GM12878 (cell line): ENCODE results near the gene SNAI3. TPM values are rescaled to one million over a fixed set of nuclear protein-coding genes. Genes with fewer than 3 reads are reported as not detected.
A peak's percentile ranks its signal among the peaks of the same experiment; 100 is the strongest.

Experiments
- ATF7 ChIP-seq: fragments of 450-650 bp; IDR thresholded peaks from 2 replicates; pipeline ENCODE4 v1.6.1; 2016; ENCODE audit warnings: low read depth, mild to moderate bottlenecking
- BHLHE40 ChIP-seq, 2 experiments: fragments of 450-650 bp in 1 of 2; IDR thresholded peaks; 2 replicates each; pipeline ENCODE4 v1.6.1; 2011 to 2017; ENCODE audit warnings: low read depth in 2 of 2, borderline replicate concordance in 1 of 2, improper control_type of control experiment in 1 of 2, low read length in 1 of 2, mild to moderate bottlenecking in 1 of 2
- CHD2 ChIP-seq: IDR thresholded peaks from 2 replicates; pipeline ENCODE4 v1.6.1; 2011; ENCODE audit warnings: low read depth, low read length, improper control_type of control experiment, borderline replicate concordance
- EED ChIP-seq: sonication (generic); IDR thresholded peaks from 2 replicates; pipeline ENCODE4 v1.6.1; 2016; ENCODE audit warnings: antibody characterized with exemption, low read depth
- GABPA ChIP-seq: IDR thresholded peaks from 2 replicates; pipeline ENCODE4 v1.6.1; 2014; ENCODE audit warnings: antibody characterized with exemption, low read depth, mild to moderate bottlenecking, inconsistent platforms
- GATAD2B ChIP-seq: fragments of 450-650 bp; conservative IDR thresholded peaks from 2 replicates; pipeline ENCODE4 v1.6.1; 2017; ENCODE audit warnings: low read depth, mild to moderate bottlenecking, moderate library complexity
- HDAC6 ChIP-seq: fragments of 200-600 bp; sonication (generic); IDR thresholded peaks from one replicate; pipeline ENCODE4 v1.8.0; 2017; ENCODE audit warnings: antibody characterized with exemption; ENCODE audit not compliant: unreplicated experiment
- IKZF2 ChIP-seq, 2 experiments: fragments of 450-650 bp; IDR thresholded peaks; 2 replicates each; pipeline ENCODE4 v1.6.1; 2017; ENCODE audit warnings: mild to moderate bottlenecking in 2 of 2, moderate library complexity in 2 of 2
- LARP7 ChIP-seq: fragments of 450-650 bp; IDR thresholded peaks from 2 replicates; pipeline ENCODE4 v1.6.1; 2017; ENCODE audit warnings: mild to moderate bottlenecking
- PAX5 ChIP-seq: IDR thresholded peaks from 2 replicates; pipeline ENCODE4 v1.6.1; 2011; ENCODE audit warnings: low read depth, low read length, borderline replicate concordance
- PAX8 ChIP-seq: fragments of 450-650 bp; IDR thresholded peaks from 2 replicates; pipeline ENCODE4 v1.6.1; 2017; ENCODE audit warnings: mild to moderate bottlenecking, moderate library complexity
- RFX5 ChIP-seq: IDR thresholded peaks from 2 replicates; pipeline ENCODE4 v1.6.1; 2011; ENCODE audit warnings: low read depth, low read length, improper control_type of control experiment
- SMC3 ChIP-seq: IDR thresholded peaks from 2 replicates; pipeline ENCODE4 v1.6.1; 2011; ENCODE audit warnings: low read length, improper control_type of control experiment, borderline replicate concordance
- WRNIP1 ChIP-seq: IDR thresholded peaks from 2 replicates; pipeline ENCODE4 v1.6.1; 2011; ENCODE audit warnings: low read depth, low read length, improper control_type of control experiment, borderline replicate concordance
- YY1 ChIP-seq: IDR thresholded peaks from 2 replicates; pipeline ENCODE4 v1.6.1; 2011; ENCODE audit warnings: low read depth, mild to moderate bottlenecking, low read length
- polyA plus RNA-seq, 11 experiments: library from polyadenylated mRNA; depleted of rRNA in 4 of 11; unstranded in 6 of 11; stranded (reverse) in 5 of 11; fragments of >200 nt; fragmentation: Nextera tagmentation in 4 of 11; fragmentation: Illumina TruSeq in 1 of 11; extraction: Ambion mirVana in 4 of 11; extraction: Trizol in 1 of 11; gene quantifications; 1 replicate in 1 of 11; 2 replicates in 10 of 11; pipeline versions ENCODE4 v1.2.1 to v1.2.3, GENCODE V29; 2011 to 2016; ENCODE audit warnings: inconsistent platforms in 2 of 11, missing spikeins in 2 of 11, low read depth in 1 of 11
- total RNA-seq, 4 experiments: library from RNA; depleted of rRNA in 3 of 4; stranded (reverse); fragments of >200 nt in 3 of 4; fragmentation: Illumina TruSeq in 1 of 4; extraction: Trizol in 1 of 4; gene quantifications; 2 replicates each; pipeline versions ENCODE4 v1.2.1 to v1.2.3, GENCODE V29; 2013 to 2021
- TF ChIP-seq, protein P1 (sequence below): fragments of 450-650 bp; IDR thresholded peaks from 2 replicates; pipeline ENCODE4 v1.6.1; 2017; ENCODE audit warnings: mild to moderate bottlenecking
- TF ChIP-seq, protein P2 (sequence below): fragments of 450-650 bp; formaldehyde crosslinking; IDR thresholded peaks from 2 replicates; pipeline ENCODE4 v1.5.0; 2022; ENCODE audit warnings: mild to moderate bottlenecking, missing genetic modification characterization
- TF ChIP-seq, protein P3 (sequence below): fragments of 150-350 bp; IDR thresholded peaks from 2 replicates; pipeline ENCODE4 v1.6.1; 2014; ENCODE audit warnings: mild to moderate bottlenecking, low read depth, low read length
- TF ChIP-seq, protein P4 (sequence below): IDR thresholded peaks from 2 replicates; pipeline ENCODE4 v1.6.1; 2012; ENCODE audit warnings: mild to moderate bottlenecking, low read depth, low read length

SNAI3 gene
- total and polyA plus RNA-seq, 10 of the 15 experiments (the other 5 are each of a cell fraction or from before 2014, with no cell fraction given), result 0.21 to 7.4 (median 3.0) TPM

DNA sequence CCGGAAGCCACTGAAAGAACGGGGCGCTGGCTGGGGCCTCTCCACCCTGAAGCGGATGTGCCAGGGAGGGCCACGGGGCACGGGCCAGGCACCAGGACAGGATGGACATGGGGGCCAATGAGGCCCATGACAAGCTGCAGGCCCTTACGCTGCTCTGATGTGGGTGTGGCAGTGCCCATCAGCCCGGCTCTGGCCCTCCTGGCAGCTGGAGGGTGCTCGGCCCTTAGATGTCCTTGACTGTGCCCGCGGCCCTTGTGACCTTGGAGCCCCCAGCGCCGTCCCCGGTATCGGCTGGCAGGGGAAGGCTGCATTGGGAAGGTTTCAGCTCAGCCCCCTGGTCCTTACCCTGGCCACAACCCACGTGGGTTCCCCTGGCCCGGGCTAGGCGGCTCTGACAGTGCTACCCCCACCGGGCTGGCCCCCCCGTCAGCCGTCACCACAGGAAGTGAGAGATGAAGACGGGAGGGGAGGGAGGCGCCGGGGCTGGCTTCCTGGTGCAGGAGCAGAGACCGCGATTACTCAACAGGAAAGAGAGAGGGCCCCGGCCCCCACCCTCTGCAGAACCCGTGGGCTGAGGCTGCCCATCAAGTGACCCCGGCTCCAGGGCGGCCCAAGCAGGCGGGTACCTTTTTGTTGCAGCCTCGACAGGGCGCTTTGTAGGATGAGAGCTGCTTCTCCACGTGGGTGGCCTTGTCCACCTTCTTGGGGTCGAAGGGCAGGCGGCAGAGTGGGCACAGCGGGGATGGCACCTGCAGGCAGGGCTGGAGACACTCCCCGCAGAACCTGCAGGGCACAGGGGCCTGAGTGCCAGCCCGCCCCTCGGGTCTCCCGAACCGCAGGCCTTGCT is 14.6 kb upstream of the SNAI3 start (continued):
- TF ChIP-seq, protein P1, sequence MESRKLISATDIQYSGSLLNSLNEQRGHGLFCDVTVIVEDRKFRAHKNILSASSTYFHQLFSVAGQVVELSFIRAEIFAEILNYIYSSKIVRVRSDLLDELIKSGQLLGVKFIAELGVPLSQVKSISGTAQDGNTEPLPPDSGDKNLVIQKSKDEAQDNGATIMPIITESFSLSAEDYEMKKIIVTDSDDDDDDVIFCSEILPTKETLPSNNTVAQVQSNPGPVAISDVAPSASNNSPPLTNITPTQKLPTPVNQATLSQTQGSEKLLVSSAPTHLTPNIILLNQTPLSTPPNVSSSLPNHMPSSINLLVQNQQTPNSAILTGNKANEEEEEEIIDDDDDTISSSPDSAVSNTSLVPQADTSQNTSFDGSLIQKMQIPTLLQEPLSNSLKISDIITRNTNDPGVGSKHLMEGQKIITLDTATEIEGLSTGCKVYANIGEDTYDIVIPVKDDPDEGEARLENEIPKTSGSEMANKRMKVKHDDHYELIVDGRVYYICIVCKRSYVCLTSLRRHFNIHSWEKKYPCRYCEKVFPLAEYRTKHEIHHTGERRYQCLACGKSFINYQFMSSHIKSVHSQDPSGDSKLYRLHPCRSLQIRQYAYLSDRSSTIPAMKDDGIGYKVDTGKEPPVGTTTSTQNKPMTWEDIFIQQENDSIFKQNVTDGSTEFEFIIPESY, result no peak
- TF ChIP-seq CHD2 (peak; percentile 73), PAX8 (no peak), WRNIP1 (no peak), ATF7 (peak; percentile 86), EED (peak; percentile 84), IKZF2 (IDR thresholded peaks at IDR 0.05) (peak; percentile 76 to 81), GABPA (peak; percentile 77; the same call in 1 of the 2 replicates), PAX5 (peak; percentile 66; the same call in 1 of the 2 replicates), BHLHE40 (IDR thresholded peaks at IDR 0.05; ENCODE audit: borderline replicate concordance in 1 of 2, low read depth in 2 of 2, low read length in 1 of 2) (peak; percentile 65 to 75; a peak in 3 of 4 replicates), SMC3 (no peak; the same call in 1 of the 2 replicates), YY1 (peak; percentile 36; the same call in 1 of the 2 replicates), GATAD2B (peak; percentile 94), HDAC6 (no peak), LARP7 (no peak; the same call in 1 of the 2 replicates), RFX5 (0 out of 2 replicates have a peak, but pooled peaks have one; percentile 42)
- TF ChIP-seq, protein P2, sequence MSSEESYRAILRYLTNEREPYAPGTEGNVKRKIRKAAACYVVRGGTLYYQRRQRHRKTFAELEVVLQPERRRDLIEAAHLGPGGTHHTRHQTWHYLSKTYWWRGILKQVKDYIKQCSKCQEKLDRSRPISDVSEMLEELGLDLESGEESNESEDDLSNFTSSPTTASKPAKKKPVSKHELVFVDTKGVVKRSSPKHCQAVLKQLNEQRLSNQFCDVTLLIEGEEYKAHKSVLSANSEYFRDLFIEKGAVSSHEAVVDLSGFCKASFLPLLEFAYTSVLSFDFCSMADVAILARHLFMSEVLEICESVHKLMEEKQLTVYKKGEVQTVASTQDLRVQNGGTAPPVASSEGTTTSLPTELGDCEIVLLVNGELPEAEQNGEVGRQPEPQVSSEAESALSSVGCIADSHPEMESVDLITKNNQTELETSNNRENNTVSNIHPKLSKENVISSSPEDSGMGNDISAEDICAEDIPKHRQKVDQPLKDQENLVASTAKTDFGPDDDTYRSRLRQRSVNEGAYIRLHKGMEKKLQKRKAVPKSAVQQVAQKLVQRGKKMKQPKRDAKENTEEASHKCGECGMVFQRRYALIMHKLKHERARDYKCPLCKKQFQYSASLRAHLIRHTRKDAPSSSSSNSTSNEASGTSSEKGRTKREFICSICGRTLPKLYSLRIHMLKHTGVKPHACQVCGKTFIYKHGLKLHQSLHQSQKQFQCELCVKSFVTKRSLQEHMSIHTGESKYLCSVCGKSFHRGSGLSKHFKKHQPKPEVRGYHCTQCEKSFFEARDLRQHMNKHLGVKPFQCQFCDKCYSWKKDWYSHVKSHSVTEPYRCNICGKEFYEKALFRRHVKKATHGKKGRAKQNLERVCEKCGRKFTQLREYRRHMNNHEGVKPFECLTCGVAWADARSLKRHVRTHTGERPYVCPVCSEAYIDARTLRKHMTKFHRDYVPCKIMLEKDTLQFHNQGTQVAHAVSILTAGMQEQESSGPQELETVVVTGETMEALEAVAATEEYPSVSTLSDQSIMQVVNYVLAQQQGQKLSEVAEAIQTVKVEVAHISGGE, result no peak; the same call in 1 of the 2 replicates
- TF ChIP-seq, protein P3, sequence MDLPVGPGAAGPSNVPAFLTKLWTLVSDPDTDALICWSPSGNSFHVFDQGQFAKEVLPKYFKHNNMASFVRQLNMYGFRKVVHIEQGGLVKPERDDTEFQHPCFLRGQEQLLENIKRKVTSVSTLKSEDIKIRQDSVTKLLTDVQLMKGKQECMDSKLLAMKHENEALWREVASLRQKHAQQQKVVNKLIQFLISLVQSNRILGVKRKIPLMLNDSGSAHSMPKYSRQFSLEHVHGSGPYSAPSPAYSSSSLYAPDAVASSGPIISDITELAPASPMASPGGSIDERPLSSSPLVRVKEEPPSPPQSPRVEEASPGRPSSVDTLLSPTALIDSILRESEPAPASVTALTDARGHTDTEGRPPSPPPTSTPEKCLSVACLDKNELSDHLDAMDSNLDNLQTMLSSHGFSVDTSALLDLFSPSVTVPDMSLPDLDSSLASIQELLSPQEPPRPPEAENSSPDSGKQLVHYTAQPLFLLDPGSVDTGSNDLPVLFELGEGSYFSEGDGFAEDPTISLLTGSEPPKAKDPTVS, result no peak
- TF ChIP-seq, protein P4, sequence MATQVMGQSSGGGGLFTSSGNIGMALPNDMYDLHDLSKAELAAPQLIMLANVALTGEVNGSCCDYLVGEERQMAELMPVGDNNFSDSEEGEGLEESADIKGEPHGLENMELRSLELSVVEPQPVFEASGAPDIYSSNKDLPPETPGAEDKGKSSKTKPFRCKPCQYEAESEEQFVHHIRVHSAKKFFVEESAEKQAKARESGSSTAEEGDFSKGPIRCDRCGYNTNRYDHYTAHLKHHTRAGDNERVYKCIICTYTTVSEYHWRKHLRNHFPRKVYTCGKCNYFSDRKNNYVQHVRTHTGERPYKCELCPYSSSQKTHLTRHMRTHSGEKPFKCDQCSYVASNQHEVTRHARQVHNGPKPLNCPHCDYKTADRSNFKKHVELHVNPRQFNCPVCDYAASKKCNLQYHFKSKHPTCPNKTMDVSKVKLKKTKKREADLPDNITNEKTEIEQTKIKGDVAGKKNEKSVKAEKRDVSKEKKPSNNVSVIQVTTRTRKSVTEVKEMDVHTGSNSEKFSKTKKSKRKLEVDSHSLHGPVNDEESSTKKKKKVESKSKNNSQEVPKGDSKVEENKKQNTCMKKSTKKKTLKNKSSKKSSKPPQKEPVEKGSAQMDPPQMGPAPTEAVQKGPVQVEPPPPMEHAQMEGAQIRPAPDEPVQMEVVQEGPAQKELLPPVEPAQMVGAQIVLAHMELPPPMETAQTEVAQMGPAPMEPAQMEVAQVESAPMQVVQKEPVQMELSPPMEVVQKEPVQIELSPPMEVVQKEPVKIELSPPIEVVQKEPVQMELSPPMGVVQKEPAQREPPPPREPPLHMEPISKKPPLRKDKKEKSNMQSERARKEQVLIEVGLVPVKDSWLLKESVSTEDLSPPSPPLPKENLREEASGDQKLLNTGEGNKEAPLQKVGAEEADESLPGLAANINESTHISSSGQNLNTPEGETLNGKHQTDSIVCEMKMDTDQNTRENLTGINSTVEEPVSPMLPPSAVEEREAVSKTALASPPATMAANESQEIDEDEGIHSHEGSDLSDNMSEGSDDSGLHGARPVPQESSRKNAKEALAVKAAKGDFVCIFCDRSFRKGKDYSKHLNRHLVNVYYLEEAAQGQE, result no peak
